GM23338 (cell line): Measurements from ENCODE around the gene THADA. TPM values are rescaled to one million over a fixed set of nuclear protein-coding genes. Genes with fewer than 3 reads are reported as not detected.
A peak's percentile ranks its signal among the peaks of the same experiment; 100 is the strongest.

Experiments used
- ATAC-seq: fragments of 200-7000 bp; cut with Tn5 transposase; 3 replicates; pipeline ENCODE4 v1.9.1; 2020
- DNase-seq: peaks from one replicate; pipeline ENCODE4 v3.0.0-alpha.2; 2015; ENCODE audit warnings: low spot score
- H2AFZ ChIP-seq: fragments of 200-600 bp; sonication (generic); 2 replicates; pipeline ENCODE4 v1.8.0; 2016; ENCODE audit warnings: antibody characterized with exemption, mild to moderate bottlenecking, moderate library complexity
- H3F3A ChIP-seq: fragments of 200-600 bp; sonication (generic); replicated peaks from 2 replicates; pipeline ENCODE4 v1.8.0; 2017; ENCODE audit warnings: antibody characterized with exemption, mixed run types, low read depth
- H3K27ac ChIP-seq: fragments of 200-600 bp; sonication (generic); 2 replicates; pipeline ENCODE4 v1.6.1; 2016; ENCODE audit warnings: low read depth
- H3K27me3 ChIP-seq: fragments of 200-600 bp; sonication (generic); 2 replicates; pipeline ENCODE4 v1.8.0; 2016; ENCODE audit warnings: mild to moderate bottlenecking, mixed run types, moderate library complexity; ENCODE audit not compliant: insufficient read depth
- H3K36me3 ChIP-seq: fragments of 200-600 bp; sonication (generic); 2 replicates; pipeline ENCODE4 v1.8.0; 2016; ENCODE audit warnings: mild to moderate bottlenecking; ENCODE audit not compliant: insufficient read depth
- H3K4me1 ChIP-seq: fragments of 200-600 bp; sonication (generic); 2 replicates; pipeline ENCODE4 v1.8.0; 2016; ENCODE audit warnings: mild to moderate bottlenecking, moderate library complexity; ENCODE audit not compliant: insufficient read depth
- H3K4me2 ChIP-seq: fragments of 200-600 bp; sonication (generic); 2 replicates; pipeline ENCODE4 v1.7.1; 2017; ENCODE audit warnings: mixed run types
- H3K4me3 ChIP-seq: fragments of 200-600 bp; sonication (generic); 2 replicates; pipeline ENCODE4 v1.6.1; 2016; ENCODE audit warnings: mixed run types
- H3K79me2 ChIP-seq: fragments of 200-600 bp; sonication (generic); replicated peaks from 2 replicates; pipeline ENCODE4 v1.8.0; 2017; ENCODE audit warnings: mild to moderate bottlenecking; ENCODE audit not compliant: insufficient read depth
- H3K9me2 ChIP-seq: fragments of 200-600 bp; sonication (generic); 2 replicates; pipeline ENCODE4 v1.8.0; 2017; ENCODE audit not compliant: insufficient read depth
- H4K20me1 ChIP-seq: fragments of 200-600 bp; sonication (generic); replicated peaks from 2 replicates; pipeline ENCODE4 v1.8.0; 2017; ENCODE audit warnings: mild to moderate bottlenecking; ENCODE audit not compliant: insufficient read depth
- H3K27ac Mint-ChIP-seq: 2 replicates; pipeline ENCODE4 v1.8.0; 2020; ENCODE audit warnings: inconsistent platforms, mild to moderate bottlenecking, moderate library complexity, mixed read lengths
- H3K27me3 Mint-ChIP-seq: 3 replicates; pipeline ENCODE4 v1.8.0; 2022; ENCODE audit warnings: low read depth, mild to moderate bottlenecking, moderate library complexity, mixed read lengths, inconsistent platforms; ENCODE audit not compliant: insufficient read depth, poor library complexity
- H3K36me3 Mint-ChIP-seq: 3 replicates; pipeline ENCODE4 v1.8.0; 2021; ENCODE audit warnings: low read depth, mild to moderate bottlenecking, inconsistent platforms, moderate library complexity, mixed read lengths
- H3K4me1 Mint-ChIP-seq: 3 replicates; pipeline ENCODE4 v1.8.0; 2020; ENCODE audit warnings: mild to moderate bottlenecking, inconsistent platforms, mixed read lengths
- H3K4me3 Mint-ChIP-seq: 3 replicates; pipeline ENCODE4 v1.8.0; 2021; ENCODE audit warnings: moderate library complexity, mild to moderate bottlenecking, inconsistent platforms, mixed read lengths
- H3K9me3 Mint-ChIP-seq: 3 replicates; pipeline ENCODE4 v1.8.0; 2020; ENCODE audit warnings: moderate library complexity, mild to moderate bottlenecking, inconsistent platforms, mixed read lengths
- CREB1 ChIP-seq: fragments of 250-450 bp; sonication (Bioruptor Pico); IDR thresholded peaks from 2 replicates; pipeline ENCODE4 v1.5.0; 2020; ENCODE audit warnings: low read depth, mild to moderate bottlenecking, moderate library complexity
- EZH2 ChIP-seq: fragments of 200-600 bp; sonication (generic); IDR thresholded peaks from one replicate; pipeline ENCODE4 v1.8.0; 2017; ENCODE audit warnings: antibody characterized with exemption, mild to moderate bottlenecking, low read depth; ENCODE audit not compliant: unreplicated experiment
- JUNB ChIP-seq: IDR thresholded peaks from one replicate; pipeline ENCODE4 v1.6.1; 2016; ENCODE audit warnings: antibody characterized with exemption; ENCODE audit not compliant: unreplicated experiment
- NANOG ChIP-seq: IDR thresholded peaks from 2 replicates; pipeline ENCODE4 v1.6.1; 2016; ENCODE audit warnings: antibody characterized with exemption, borderline replicate concordance
- POLR2AphosphoS5 ChIP-seq: IDR thresholded peaks from 2 replicates; pipeline ENCODE4 v1.6.1; 2016; ENCODE audit warnings: antibody characterized with exemption, low read depth
- STAT1 ChIP-seq: IDR thresholded peaks from one replicate; pipeline ENCODE4 v1.6.1; 2016; ENCODE audit warnings: antibody characterized with exemption; ENCODE audit not compliant: unreplicated experiment
- ZNF331 ChIP-seq: fragments of 250-450 bp; sonication (Bioruptor Pico); IDR thresholded peaks from 2 replicates; pipeline ENCODE4 v1.5.0; 2020; ENCODE audit warnings: low read depth, mild to moderate bottlenecking, moderate library complexity
- polyA plus RNA-seq: library from polyadenylated mRNA; unstranded; fragments of >200 nt; fragmentation: Nextera tagmentation; extraction: Ambion mirVana; gene quantifications from 2 replicates; pipeline ENCODE4 v1.2.1, GENCODE V29; 2016
- total RNA-seq: library from RNA; depleted of rRNA; stranded (reverse); fragments of >200 nt; shearing (Covaris generic); gene quantifications from 2 replicates; pipeline ENCODE4 v1.2.3, GENCODE V29; 2014
- TF ChIP-seq, protein P1 (sequence below), 2 experiments: fragments of 200-600 bp in 1 of 2; sonication (generic) in 1 of 2; conservative IDR thresholded peaks; 2 replicates each; pipeline versions ENCODE4 v1.5.1 to v1.6.1; 2016 to 2017; ENCODE audit warnings: antibody characterized with exemption in 2 of 2, low read depth in 2 of 2, mild to moderate bottlenecking in 2 of 2, moderate library complexity in 1 of 2
- TF ChIP-seq, protein P2 (sequence below): IDR thresholded peaks from 2 replicates; pipeline ENCODE4 v1.6.1; 2016; ENCODE audit warnings: antibody characterized with exemption

The THADA gene
- total and polyA plus RNA-seq, 2 experiments from 2014 or later, result 17.0 to 30.7 TPM

DNA sequence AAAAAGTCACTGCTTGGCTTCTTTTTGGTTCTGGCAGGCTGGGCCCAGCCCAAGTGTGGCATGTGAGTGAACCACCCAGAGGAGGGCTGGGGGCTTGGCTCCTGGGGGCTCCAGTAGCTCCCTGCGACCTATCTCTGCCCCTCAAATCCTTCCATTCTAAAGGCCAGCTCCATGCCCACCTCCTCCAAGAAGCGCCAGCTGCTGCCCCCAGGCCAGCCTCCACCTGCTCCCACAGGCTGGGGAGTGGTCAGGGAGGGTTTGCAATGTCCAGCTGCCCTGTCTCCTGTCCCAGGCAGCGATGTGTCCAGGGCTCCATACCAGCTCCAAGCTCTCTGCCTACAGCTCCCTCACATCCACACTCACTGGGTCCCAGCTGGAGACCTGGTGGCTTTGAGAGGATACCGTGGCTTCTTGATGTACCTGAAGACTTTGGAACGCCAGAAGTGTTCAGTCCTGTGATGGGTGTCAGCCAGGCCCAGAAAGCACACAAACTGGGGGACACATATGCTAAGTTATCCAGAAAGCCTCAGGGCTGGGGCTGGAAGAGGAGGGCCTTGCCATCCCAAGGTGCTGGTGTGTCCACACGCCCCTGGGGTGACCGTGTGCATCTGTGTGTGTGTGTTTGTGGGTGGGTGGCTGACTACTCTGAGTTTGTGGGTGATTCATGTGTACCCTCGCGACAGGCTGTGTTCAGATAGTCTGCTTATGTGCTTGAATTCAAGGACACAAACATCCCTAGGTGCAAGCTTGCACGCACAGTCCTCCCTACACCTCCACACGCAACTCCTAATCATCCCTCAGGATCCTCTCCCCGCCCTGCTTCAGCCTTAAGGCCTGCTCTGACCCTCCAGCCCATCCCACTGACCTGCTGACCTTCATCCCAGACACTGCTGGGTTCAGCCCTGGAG is 402.8 kb downstream of the THADA start:
- Histone ChIP-seq H3K27me3 (no peaks in the 10 kb centered on the region), H3F3A (no peaks in the 10 kb centered on the region), H3K79me2 (no peaks in the 10 kb centered on the region), H3K27ac (no peak overlapping the region), H3K9me2 (no peaks in the 10 kb centered on the region), H4K20me1 (no peaks in the 10 kb centered on the region), H3K4me3 (no peak overlapping the region), H3K4me1 (0 out of 2 replicates have a peak, but pooled peaks cover 3% of the 10 kb centered on the region), H3K36me3 (no peaks in the 10 kb centered on the region), H3K4me2 (no peak overlapping the region), H2AFZ (no peak overlapping the region)
- TF ChIP-seq JUNB (no peak), EZH2 (no peak), NANOG (no peak), CREB1 (CRISPR knock-in tag) (no peak), ZNF331 (CRISPR knock-in tag) (no peak), POLR2AphosphoS5 (no peak), STAT1 (no peak)
- TF ChIP-seq, protein P1, sequence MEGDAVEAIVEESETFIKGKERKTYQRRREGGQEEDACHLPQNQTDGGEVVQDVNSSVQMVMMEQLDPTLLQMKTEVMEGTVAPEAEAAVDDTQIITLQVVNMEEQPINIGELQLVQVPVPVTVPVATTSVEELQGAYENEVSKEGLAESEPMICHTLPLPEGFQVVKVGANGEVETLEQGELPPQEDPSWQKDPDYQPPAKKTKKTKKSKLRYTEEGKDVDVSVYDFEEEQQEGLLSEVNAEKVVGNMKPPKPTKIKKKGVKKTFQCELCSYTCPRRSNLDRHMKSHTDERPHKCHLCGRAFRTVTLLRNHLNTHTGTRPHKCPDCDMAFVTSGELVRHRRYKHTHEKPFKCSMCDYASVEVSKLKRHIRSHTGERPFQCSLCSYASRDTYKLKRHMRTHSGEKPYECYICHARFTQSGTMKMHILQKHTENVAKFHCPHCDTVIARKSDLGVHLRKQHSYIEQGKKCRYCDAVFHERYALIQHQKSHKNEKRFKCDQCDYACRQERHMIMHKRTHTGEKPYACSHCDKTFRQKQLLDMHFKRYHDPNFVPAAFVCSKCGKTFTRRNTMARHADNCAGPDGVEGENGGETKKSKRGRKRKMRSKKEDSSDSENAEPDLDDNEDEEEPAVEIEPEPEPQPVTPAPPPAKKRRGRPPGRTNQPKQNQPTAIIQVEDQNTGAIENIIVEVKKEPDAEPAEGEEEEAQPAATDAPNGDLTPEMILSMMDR (conservative IDR thresholded peaks at IDR 0.05; ENCODE audit: low read depth in 2 of 2), result no peak
- TF ChIP-seq, protein P2, sequence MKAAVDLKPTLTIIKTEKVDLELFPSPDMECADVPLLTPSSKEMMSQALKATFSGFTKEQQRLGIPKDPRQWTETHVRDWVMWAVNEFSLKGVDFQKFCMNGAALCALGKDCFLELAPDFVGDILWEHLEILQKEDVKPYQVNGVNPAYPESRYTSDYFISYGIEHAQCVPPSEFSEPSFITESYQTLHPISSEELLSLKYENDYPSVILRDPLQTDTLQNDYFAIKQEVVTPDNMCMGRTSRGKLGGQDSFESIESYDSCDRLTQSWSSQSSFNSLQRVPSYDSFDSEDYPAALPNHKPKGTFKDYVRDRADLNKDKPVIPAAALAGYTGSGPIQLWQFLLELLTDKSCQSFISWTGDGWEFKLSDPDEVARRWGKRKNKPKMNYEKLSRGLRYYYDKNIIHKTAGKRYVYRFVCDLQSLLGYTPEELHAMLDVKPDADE, result no peak
- Mint-ChIP-seq H3K4me3 (no peak overlapping the region), H3K27ac (no peak overlapping the region), H3K9me3 (no peaks in the 10 kb centered on the region; the same call in 1 of the 3 replicates), H3K4me1 (peaks cover 23% of the 10 kb centered on the region), H3K36me3 (no peaks in the 10 kb centered on the region; the same call in 2 of the 3 replicates), H3K27me3 (peaks cover 19% of the 10 kb centered on the region)
- ATAC-seq (no peak), DNase-seq (no peak)

DNA sequence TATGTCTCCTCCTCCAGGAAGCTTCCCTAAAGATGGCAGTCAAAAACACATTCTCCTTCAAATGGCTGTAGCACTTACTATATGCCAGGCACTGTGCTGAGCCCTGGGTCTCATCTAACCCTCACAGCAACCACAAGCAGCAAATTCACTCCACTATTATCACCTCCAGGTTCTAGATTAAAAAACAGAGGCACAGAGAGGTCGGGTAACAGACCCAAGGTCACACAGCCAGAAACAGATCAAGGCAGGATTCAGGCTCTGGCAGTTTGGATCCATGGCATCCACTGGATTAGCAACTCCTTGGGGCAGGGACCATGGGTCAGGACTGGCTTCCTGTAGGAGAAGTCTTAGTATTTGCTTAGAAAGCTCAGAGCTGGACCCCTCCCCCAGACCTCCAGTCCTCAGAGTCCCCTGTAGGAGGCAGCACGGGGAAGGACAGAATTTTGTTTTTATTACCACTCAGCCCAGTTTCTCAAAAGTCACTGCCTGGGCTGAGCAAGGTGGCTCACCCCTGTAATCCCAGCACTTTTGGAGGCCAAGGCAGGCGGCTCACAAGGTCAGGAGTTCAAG is 403.8 kb downstream of the THADA start:
- Histone ChIP-seq H3K9me2 (no peaks in the 10 kb centered on the region), H3F3A (no peaks in the 10 kb centered on the region), H3K27ac (no peak overlapping the region), H4K20me1 (no peaks in the 10 kb centered on the region), H3K36me3 (no peaks in the 10 kb centered on the region), H3K4me2 (no peak overlapping the region), H3K79me2 (no peaks in the 10 kb centered on the region), H3K4me1 (0 out of 2 replicates have a peak, but pooled peaks cover 7% of the 10 kb centered on the region), H2AFZ (no peak overlapping the region), H3K27me3 (no peaks in the 10 kb centered on the region), H3K4me3 (no peak overlapping the region)
- H3K27ac Mint-ChIP-seq, result peak overlapping the region; percentile 78; the same call in 1 of the 2 replicates
- H3K4me1 Mint-ChIP-seq, result peaks cover 26% of the 10 kb centered on the region
- H3K27me3 Mint-ChIP-seq, result peaks cover 25% of the 10 kb centered on the region
- peak; percentile 83 for DNase-seq
- ATAC-seq, result peak; percentile 75
- no peak overlapping the region for H3K4me3 Mint-ChIP-seq
- no peaks in the 10 kb centered on the region for H3K36me3 Mint-ChIP-seq
- TF ChIP-seq, protein P1 (conservative IDR thresholded peaks at IDR 0.05; ENCODE audit: low read depth in 2 of 2), result peak; percentile 57 to 71
- TF ChIP-seq STAT1, result no peak
- H3K9me3 Mint-ChIP-seq, result no peaks in the 10 kb centered on the region; the same call in 1 of the 3 replicates
